Gastrocnemius medialis (tissue), 4 donors: ENCODE results near the gene GPER1. TPM values are rescaled to one million over a fixed set of nuclear protein-coding genes. Genes with fewer than 3 reads are reported as not detected.
A peak's percentile ranks its signal among the peaks of the same experiment; 100 is the strongest.

Experiments used
- ATAC-seq, 2 donors: fragments of 150-250 bp; one replicate each; pipeline ENCODE4 v1.9.1; 2016
- DNase-seq, 2 donors: peaks; one replicate each; pipeline ENCODE4 v3.0.0-alpha.2; 2019
- H3K27ac ChIP-seq, 4 donors: fragments of 200-600 bp; sonication (generic); 1 replicate in 1 of 4; 2 replicates in 3 of 4; pipeline ENCODE4 v1.5.1; 2016 to 2018; ENCODE audit warnings: mild to moderate bottlenecking in 2 of 4, moderate library complexity in 1 of 4
- H3K27me3 ChIP-seq, 3 donors: fragments of 200-600 bp; sonication (generic) in 2 of 3; 1 replicate in 1 of 3; 2 replicates in 2 of 3; pipeline versions ENCODE4 v1.5.1 to v1.6.0; 2016 to 2019; ENCODE audit warnings: mild to moderate bottlenecking in 1 of 3, moderate library complexity in 1 of 3
- H3K36me3 ChIP-seq, 2 donors: fragments of 200-600 bp; sonication (generic) in 1 of 2; one replicate each; pipeline ENCODE4 v1.5.1; 2017 to 2018
- H3K4me1 ChIP-seq, 2 donors: fragments of 200-600 bp; sonication (generic) in 1 of 2; one replicate each; pipeline ENCODE4 v1.5.1; 2016 to 2017; ENCODE audit warnings: mild to moderate bottlenecking in 2 of 2
- H3K4me3 ChIP-seq, 4 donors: fragments of 200-600 bp; sonication (generic) in 3 of 4; 1 replicate in 1 of 4; 2 replicates in 3 of 4; pipeline ENCODE4 v1.5.1; 2016 to 2019; ENCODE audit warnings: mild to moderate bottlenecking in 2 of 4
- H3K9me3 ChIP-seq, 3 donors: fragments of 200-600 bp; sonication (generic) in 2 of 3; 1 replicate in 1 of 3; 2 replicates in 2 of 3; pipeline ENCODE4 v1.5.1; 2016 to 2019
- CTCF ChIP-seq, 5 experiments: fragments of 450-650 bp in 3 of 5; fragments of 200-600 bp in 2 of 5; sonication (generic) in 2 of 5; IDR thresholded peaks in 4 of 5; conservative IDR thresholded peaks in 1 of 5; 1 replicate in 4 of 5; 2 replicates in 1 of 5; pipeline ENCODE4 v1.5.1; 2016 to 2019; ENCODE audit warnings: antibody characterized with exemption in 5 of 5, mild to moderate bottlenecking in 3 of 5, moderate library complexity in 3 of 5
- POLR2A ChIP-seq, 2 donors: fragments of 450-650 bp; IDR thresholded peaks; one replicate each; pipeline ENCODE4 v1.6.1; 2017; ENCODE audit warnings: antibody characterized with exemption in 2 of 2, mild to moderate bottlenecking in 2 of 2, moderate library complexity in 2 of 2
- in situ Hi-C, 4 donors: fragments of 200-750 bp; cut with MboI; loops; one replicate each; pipeline versions ENCODE4 v1.15.0 to v1.8.0; 2017; ENCODE audit warnings: low sequenced_read_pairs in 4 of 4
- intact Hi-C: fragments of 100-400 bp; cut with DNase I; formaldehyde crosslinking; loops from one replicate; pipeline ENCODE4 v1.15.1; 2023; ENCODE audit warnings: low total_unique reads
- total RNA-seq, 4 donors: library from RNA; depleted of rRNA; stranded (reverse); fragments of >200 nt; gene quantifications; one replicate each; pipeline versions ENCODE4 v1.1.0 to v1.2.3, GENCODE V29; 2016

Gene GPER1
- total RNA-seq, 4 donors from 2014 or later: 0.92 to 3.2 (median 2.1) TPM

GRCh38 chr7:1065263-1065584, 22.7 kb upstream of the GPER1 start:
- Histone ChIP-seq H3K36me3 (no peaks in the 10 kb centered on the region), H3K27ac (no peak overlapping the region), H3K27me3 (no peaks in the 10 kb centered on the region), H3K9me3 (no peaks in the 10 kb centered on the region), H3K4me1 (peaks cover 6 to 7% of the 10 kb centered on the region in 2 donors), H3K4me3 (peak overlapping the region; percentile 11 to 50 (median 44))
- no peak for ATAC-seq
- intact Hi-C loops: loop anchor here (1.0 to 5.0 kb wide), 3 partner anchors 21 to 72 kb away; partner anchors contain the start of gene GPR146
- no peak for DNase-seq
- in situ Hi-C loops: loop anchor here (5.0 to 10.0 kb wide), 2 partner anchors 70 to 73 kb away; no protein-coding TSS in a partner anchor
- TF ChIP-seq CTCF (IDR thresholded peaks at IDR 0.05 in 4 of 5, conservative IDR thresholded peaks at IDR 0.05 in 1 of 5) (no peak), POLR2A (IDR thresholded peaks at IDR 0.05) (no peak)

- Histone ChIP-seq H3K27ac (no peak overlapping the region), H3K4me1 (peaks cover 6 to 7% of the 10 kb centered on the region in 2 donors), H3K36me3 (no peaks in the 10 kb centered on the region), H3K9me3 (no peaks in the 10 kb centered on the region), H3K4me3 (peak overlapping the region; percentile 11 to 50 (median 44)), H3K27me3 (no peaks in the 10 kb centered on the region)
- intact Hi-C loops (loop anchor here (1.0 to 5.0 kb wide), 3 partner anchors 21 to 72 kb away; partner anchors contain the start of gene GPR146), in situ Hi-C loops (loop anchor here (5.0 to 10.0 kb wide), 2 partner anchors 71 to 73 kb away; no protein-coding TSS in a partner anchor)
- TF ChIP-seq CTCF (IDR thresholded peaks at IDR 0.05 in 4 of 5, conservative IDR thresholded peaks at IDR 0.05 in 1 of 5) (peak; percentile 94 to 98 (median 97)), POLR2A (IDR thresholded peaks at IDR 0.05) (no peak)
- ATAC-seq (peak; percentile 93 to 94), DNase-seq (peak; percentile 68 to 76)
Observed at GRCh38 chr7:1065585-1066241, 22.2 kb upstream of the GPER1 start.

- no peak for DNase-seq
- no peaks in the 10 kb centered on the region for H3K36me3 ChIP-seq
- no peak overlapping the region for H3K27ac ChIP-seq
- in situ Hi-C loops: loop anchor here (5.0 to 10.0 kb wide), 2 partner anchors 71 to 74 kb away; no protein-coding TSS in a partner anchor
- no peak for ATAC-seq
- H3K4me3 ChIP-seq: no peak overlapping the region
- peaks cover 6 to 7% of the 10 kb centered on the region in 2 donors for H3K4me1 ChIP-seq
- H3K27me3 ChIP-seq: no peaks in the 10 kb centered on the region
- H3K9me3 ChIP-seq: no peaks in the 10 kb centered on the region
- no peak for TF ChIP-seq CTCF (IDR thresholded peaks at IDR 0.05 in 4 of 5, conservative IDR thresholded peaks at IDR 0.05 in 1 of 5)
- TF ChIP-seq POLR2A (IDR thresholded peaks at IDR 0.05): no peak
- intact Hi-C loops: loop anchor here (5.0 kb wide), 1 partner anchor 44 kb away; no protein-coding TSS in a partner anchor
Observed at GRCh38 chr7:1066242-1066588, 21.7 kb upstream of the GPER1 start.

- intact Hi-C loops (loop anchor here (5.0 kb wide), 1 partner anchor 46 kb away; no protein-coding TSS in a partner anchor), in situ Hi-C loops (loop anchor here (5.0 to 10.0 kb wide), 2 partner anchors 73 to 76 kb away; no protein-coding TSS in a partner anchor)
- ATAC-seq (no peak), DNase-seq (no peak)
- H3K4me3 ChIP-seq: no peak overlapping the region
- no peaks in the 10 kb centered on the region for H3K9me3 ChIP-seq
- no peak overlapping the region for H3K27ac ChIP-seq
- no peaks in the 10 kb centered on the region for H3K36me3 ChIP-seq
- peaks cover 6 to 7% of the 10 kb centered on the region in 2 donors for H3K4me1 ChIP-seq
- TF ChIP-seq CTCF (IDR thresholded peaks at IDR 0.05 in 4 of 5, conservative IDR thresholded peaks at IDR 0.05 in 1 of 5) (no peak), POLR2A (IDR thresholded peaks at IDR 0.05) (no peak)
- H3K27me3 ChIP-seq: no peaks in the 10 kb centered on the region
Observed at GRCh38 chr7:1068013-1068412, 19.9 kb upstream of the GPER1 start.
